A549 (cell line): ENCODE measurements around the gene SRP9.
"Not testable (repeated sequence)": the region's sequence is repeated elsewhere in the genome, so short reads cannot be mapped to it uniquely, and the experiment has no call there.

Experiments used
- JUN ChIP-seq, 2 experiments: fragments of >200 bp; sonication (Bioruptor Twin); formaldehyde crosslinking; IDR thresholded peaks; 2 replicates in 1 of 2; 3 replicates in 1 of 2; pipeline ENCODE4 v1.6.1; 2016 to 2017
- POLR2A ChIP-seq: IDR thresholded peaks from 2 replicates; pipeline ENCODE4 v1.6.1; 2012; ENCODE audit warnings: mild to moderate bottlenecking, low read length
- SMC3 ChIP-seq: fragments of >200 bp; sonication (Bioruptor Twin); formaldehyde crosslinking; IDR thresholded peaks from 3 replicates; pipeline ENCODE4 v1.6.1; 2018; ENCODE audit warnings: inconsistent platforms
- ZC3H11A ChIP-seq: fragments of 450-650 bp; IDR thresholded peaks from 2 replicates; pipeline ENCODE4 v1.6.1; 2014; ENCODE audit warnings: antibody characterized with exemption, mild to moderate bottlenecking
- TF ChIP-seq, protein P1 (sequence below): fragments of >200 bp; sonication (Bioruptor Twin); formaldehyde crosslinking; IDR thresholded peaks from 3 replicates; pipeline ENCODE4 v1.5.1; 2016
- TF ChIP-seq, protein P2 (sequence below): fragments of 200-600 bp; sonication (generic); IDR thresholded peaks from 2 replicates; pipeline ENCODE4 v1.6.1; 2016; ENCODE audit warnings: antibody characterized with exemption, mild to moderate bottlenecking, moderate library complexity

DNA sequence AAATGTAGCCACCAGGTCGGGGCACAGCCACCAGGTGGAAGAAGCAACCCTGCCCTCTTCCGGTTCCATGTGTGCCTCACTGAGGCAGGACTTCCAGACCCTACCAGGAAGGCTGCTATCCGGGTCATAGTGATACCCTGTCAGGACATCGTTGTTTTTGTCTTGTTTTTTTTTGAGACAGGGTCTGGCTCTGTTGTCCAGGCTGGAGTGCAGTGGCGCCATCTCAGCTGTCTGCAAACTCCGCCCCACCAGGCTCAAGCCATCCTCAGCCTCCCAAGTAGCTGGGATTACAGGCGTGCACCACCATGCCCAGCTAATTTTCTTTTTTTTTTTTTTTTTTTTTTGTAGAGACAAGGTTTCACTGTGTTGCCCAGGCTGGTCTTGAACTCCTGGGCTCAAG, 37.5 kb downstream of the SRP9 start:
- TF ChIP-seq, protein P1, sequence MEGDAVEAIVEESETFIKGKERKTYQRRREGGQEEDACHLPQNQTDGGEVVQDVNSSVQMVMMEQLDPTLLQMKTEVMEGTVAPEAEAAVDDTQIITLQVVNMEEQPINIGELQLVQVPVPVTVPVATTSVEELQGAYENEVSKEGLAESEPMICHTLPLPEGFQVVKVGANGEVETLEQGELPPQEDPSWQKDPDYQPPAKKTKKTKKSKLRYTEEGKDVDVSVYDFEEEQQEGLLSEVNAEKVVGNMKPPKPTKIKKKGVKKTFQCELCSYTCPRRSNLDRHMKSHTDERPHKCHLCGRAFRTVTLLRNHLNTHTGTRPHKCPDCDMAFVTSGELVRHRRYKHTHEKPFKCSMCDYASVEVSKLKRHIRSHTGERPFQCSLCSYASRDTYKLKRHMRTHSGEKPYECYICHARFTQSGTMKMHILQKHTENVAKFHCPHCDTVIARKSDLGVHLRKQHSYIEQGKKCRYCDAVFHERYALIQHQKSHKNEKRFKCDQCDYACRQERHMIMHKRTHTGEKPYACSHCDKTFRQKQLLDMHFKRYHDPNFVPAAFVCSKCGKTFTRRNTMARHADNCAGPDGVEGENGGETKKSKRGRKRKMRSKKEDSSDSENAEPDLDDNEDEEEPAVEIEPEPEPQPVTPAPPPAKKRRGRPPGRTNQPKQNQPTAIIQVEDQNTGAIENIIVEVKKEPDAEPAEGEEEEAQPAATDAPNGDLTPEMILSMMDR, result not testable (repeated sequence)
- TF ChIP-seq SMC3; POLR2A; JUN (IDR thresholded peaks at IDR 0.05); ZC3H11A: not testable (repeated sequence)
- TF ChIP-seq, protein P2, sequence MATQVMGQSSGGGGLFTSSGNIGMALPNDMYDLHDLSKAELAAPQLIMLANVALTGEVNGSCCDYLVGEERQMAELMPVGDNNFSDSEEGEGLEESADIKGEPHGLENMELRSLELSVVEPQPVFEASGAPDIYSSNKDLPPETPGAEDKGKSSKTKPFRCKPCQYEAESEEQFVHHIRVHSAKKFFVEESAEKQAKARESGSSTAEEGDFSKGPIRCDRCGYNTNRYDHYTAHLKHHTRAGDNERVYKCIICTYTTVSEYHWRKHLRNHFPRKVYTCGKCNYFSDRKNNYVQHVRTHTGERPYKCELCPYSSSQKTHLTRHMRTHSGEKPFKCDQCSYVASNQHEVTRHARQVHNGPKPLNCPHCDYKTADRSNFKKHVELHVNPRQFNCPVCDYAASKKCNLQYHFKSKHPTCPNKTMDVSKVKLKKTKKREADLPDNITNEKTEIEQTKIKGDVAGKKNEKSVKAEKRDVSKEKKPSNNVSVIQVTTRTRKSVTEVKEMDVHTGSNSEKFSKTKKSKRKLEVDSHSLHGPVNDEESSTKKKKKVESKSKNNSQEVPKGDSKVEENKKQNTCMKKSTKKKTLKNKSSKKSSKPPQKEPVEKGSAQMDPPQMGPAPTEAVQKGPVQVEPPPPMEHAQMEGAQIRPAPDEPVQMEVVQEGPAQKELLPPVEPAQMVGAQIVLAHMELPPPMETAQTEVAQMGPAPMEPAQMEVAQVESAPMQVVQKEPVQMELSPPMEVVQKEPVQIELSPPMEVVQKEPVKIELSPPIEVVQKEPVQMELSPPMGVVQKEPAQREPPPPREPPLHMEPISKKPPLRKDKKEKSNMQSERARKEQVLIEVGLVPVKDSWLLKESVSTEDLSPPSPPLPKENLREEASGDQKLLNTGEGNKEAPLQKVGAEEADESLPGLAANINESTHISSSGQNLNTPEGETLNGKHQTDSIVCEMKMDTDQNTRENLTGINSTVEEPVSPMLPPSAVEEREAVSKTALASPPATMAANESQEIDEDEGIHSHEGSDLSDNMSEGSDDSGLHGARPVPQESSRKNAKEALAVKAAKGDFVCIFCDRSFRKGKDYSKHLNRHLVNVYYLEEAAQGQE, result not testable (repeated sequence)
